H9 (cell line): Measurements from ENCODE around the gene SYT9. TPM values are rescaled to one million over a fixed set of nuclear protein-coding genes. Genes with fewer than 3 reads are reported as not detected.

ENCODE experiments used
- DNase-seq: peaks from one replicate; pipeline ENCODE4 v3.0.0-alpha.2; 2017
- H2AFZ ChIP-seq: one replicate; pipeline ENCODE4 v1.6.1; 2013; ENCODE audit warnings: mild to moderate bottlenecking, low read length, control low read depth, moderate library complexity
- H2AK5ac ChIP-seq: 2 replicates; pipeline ENCODE4 v1.6.1; 2013; ENCODE audit warnings: low read length, control low read depth, mixed read lengths; ENCODE audit not compliant: insufficient read length
- H2BK120ac ChIP-seq: one replicate; pipeline ENCODE4 v1.6.1; 2013; ENCODE audit warnings: low read depth, mild to moderate bottlenecking, low read length, control low read depth, inconsistent platforms; ENCODE audit not compliant: poor library complexity, severe bottlenecking
- H2BK12ac ChIP-seq: 2 replicates; pipeline ENCODE4 v1.6.1; 2013; ENCODE audit warnings: low read length, control low read depth, mixed read lengths, low read depth; ENCODE audit not compliant: insufficient read length
- H2BK15ac ChIP-seq: 2 replicates; pipeline ENCODE4 v1.6.1; 2013; ENCODE audit warnings: low read depth, low read length, control low read depth
- H2BK20ac ChIP-seq: one replicate; pipeline ENCODE4 v1.6.1; 2013; ENCODE audit warnings: low read depth, mild to moderate bottlenecking, low read length, control low read depth, inconsistent platforms; ENCODE audit not compliant: poor library complexity, severe bottlenecking
- H2BK5ac ChIP-seq: 2 replicates; pipeline ENCODE4 v1.6.1; 2013; ENCODE audit warnings: low read length, control low read depth, mixed read lengths; ENCODE audit not compliant: insufficient read length
- H3K14ac ChIP-seq: 2 replicates; pipeline ENCODE4 v1.6.1; 2013; ENCODE audit warnings: low read length, control low read depth; ENCODE audit not compliant: insufficient read depth
- H3K18ac ChIP-seq: 2 replicates; pipeline ENCODE4 v1.6.1; 2013; ENCODE audit warnings: low read depth, mild to moderate bottlenecking, mixed read lengths, low read length, control low read depth; ENCODE audit not compliant: insufficient read length
- H3K23ac ChIP-seq: 2 replicates; pipeline ENCODE4 v1.6.1; 2013; ENCODE audit warnings: low read length, control low read depth, mixed read lengths, low read depth; ENCODE audit not compliant: insufficient read length
- H3K23me2 ChIP-seq: 2 replicates; pipeline ENCODE4 v1.6.1; 2013; ENCODE audit warnings: low read depth, mild to moderate bottlenecking, mixed read lengths, low read length, control low read depth; ENCODE audit not compliant: insufficient read length, poor library complexity, severe bottlenecking
- H3K27ac ChIP-seq: 2 replicates; pipeline ENCODE4 v1.5.1; 2013; ENCODE audit warnings: low read length, control low read depth, mixed read lengths, low read depth; ENCODE audit not compliant: insufficient read length
- H3K27me3 ChIP-seq: 2 replicates; pipeline ENCODE4 v1.6.1; 2013; ENCODE audit warnings: low read length, control low read depth, inconsistent platforms; ENCODE audit not compliant: insufficient read depth
- H3K4ac ChIP-seq: 2 replicates; pipeline ENCODE4 v1.6.1; 2013; ENCODE audit warnings: low read depth, mild to moderate bottlenecking, control low read depth, inconsistent platforms, low read length, moderate library complexity
- H3K4me1 ChIP-seq: 2 replicates; pipeline ENCODE4 v1.6.1; 2013; ENCODE audit warnings: low read length, control low read depth, inconsistent platforms; ENCODE audit not compliant: insufficient read depth
- H3K4me2 ChIP-seq: 2 replicates; pipeline ENCODE4 v1.6.1; 2013; ENCODE audit warnings: low read length, control low read depth, mixed read lengths; ENCODE audit not compliant: insufficient read length, insufficient read depth
- H3K56ac ChIP-seq: 2 replicates; pipeline ENCODE4 v1.6.1; 2013; ENCODE audit warnings: low read depth, mild to moderate bottlenecking, mixed read lengths, low read length, control low read depth; ENCODE audit not compliant: insufficient read length
- H3K79me1 ChIP-seq: 2 replicates; pipeline ENCODE4 v1.6.1; 2013; ENCODE audit warnings: low read depth, mild to moderate bottlenecking, moderate library complexity, low read length, control low read depth, inconsistent platforms; ENCODE audit not compliant: insufficient read depth, poor library complexity, severe bottlenecking
- H3K79me2 ChIP-seq: 2 replicates; pipeline ENCODE4 v1.6.1; 2013; ENCODE audit warnings: low read length, control low read depth, inconsistent platforms; ENCODE audit not compliant: insufficient read depth
- H3K9ac ChIP-seq: 2 replicates; pipeline ENCODE4 v1.6.1; 2013; ENCODE audit warnings: low read length, control low read depth, mixed read lengths; ENCODE audit not compliant: insufficient read length; ENCODE audit errors: extremely low read depth
- H3K9me3 ChIP-seq: one replicate; pipeline ENCODE4 v1.6.1; 2013; ENCODE audit warnings: low read depth, low read length, inconsistent platforms; ENCODE audit not compliant: control insufficient read depth
- H3T11ph ChIP-seq: one replicate; pipeline ENCODE4 v1.6.1; 2013; ENCODE audit warnings: mild to moderate bottlenecking, low read length, control low read depth, inconsistent platforms
- H4K20me1 ChIP-seq: one replicate; pipeline ENCODE4 v1.6.1; 2013; ENCODE audit not compliant: control insufficient read depth, insufficient read length, insufficient read depth
- H4K5ac ChIP-seq: 2 replicates; pipeline ENCODE4 v1.6.1; 2013; ENCODE audit warnings: low read depth, mild to moderate bottlenecking, mixed read lengths, low read length, control low read depth; ENCODE audit not compliant: insufficient read length
- H4K8ac ChIP-seq: replicated peaks from 2 replicates; pipeline ENCODE4 v1.6.1; 2013; ENCODE audit warnings: low read length, control low read depth, mixed read lengths, low read depth; ENCODE audit not compliant: insufficient read length
- H4K91ac ChIP-seq: 2 replicates; pipeline ENCODE4 v1.6.1; 2013; ENCODE audit warnings: low read depth, mild to moderate bottlenecking, moderate library complexity, mixed read lengths, low read length, control low read depth; ENCODE audit not compliant: insufficient read length
- H3K27ac Mint-ChIP-seq, 3 experiments: 2 replicates in 2 of 3; 3 replicates in 1 of 3; pipeline ENCODE4 v1.8.0; 2020 to 2021; ENCODE audit warnings: mixed read lengths in 3 of 3, mild to moderate bottlenecking in 1 of 3, moderate library complexity in 1 of 3
- H3K27me3 Mint-ChIP-seq: 2 replicates; pipeline ENCODE4 v1.8.0; 2021; ENCODE audit warnings: low read depth, mild to moderate bottlenecking, moderate library complexity, mixed read lengths
- H3K36me3 Mint-ChIP-seq, 3 experiments: 2 replicates in 2 of 3; 3 replicates in 1 of 3; pipeline ENCODE4 v1.8.0; 2020 to 2021; ENCODE audit warnings: low read depth in 3 of 3, mixed read lengths in 3 of 3; ENCODE audit not compliant: insufficient read depth in 1 of 3
- H3K4me1 Mint-ChIP-seq, 2 experiments: 2 replicates each; pipeline ENCODE4 v1.8.0; 2020; ENCODE audit warnings: mixed read lengths in 2 of 2
- H3K4me3 Mint-ChIP-seq, 2 experiments: 2 replicates in 1 of 2; 3 replicates in 1 of 2; pipeline ENCODE4 v1.8.0; 2020 to 2021; ENCODE audit warnings: mild to moderate bottlenecking in 2 of 2, mixed read lengths in 2 of 2, moderate library complexity in 1 of 2
- H3K9me3 Mint-ChIP-seq, 2 experiments: 2 replicates in 1 of 2; 3 replicates in 1 of 2; pipeline ENCODE4 v1.8.0; 2020; ENCODE audit warnings: mild to moderate bottlenecking in 2 of 2, mixed read lengths in 2 of 2, moderate library complexity in 1 of 2
- whole genome bisulfite sequencing: extraction: QIAGEN DNeasy Blood & Tissue Kit; methylation state at CpG from one replicate; pipeline ENCODE4 v1.1.7; 2013; ENCODE audit warnings: missing lambda C conversion rate, low lambda C conversion rate, mixed read lengths; ENCODE audit not compliant: insufficient read length; ENCODE audit errors: extremely low coverage; 5-methylcytosine and 5-hydroxymethylcytosine counted together
- total RNA-seq: library from RNA; stranded (reverse); gene quantifications from 2 replicates; pipeline ENCODE4 v1.2.1, GENCODE V29; 2021
- TF ChIP-seq, protein P1 (sequence below): fragments of 200-600 bp; sonication (generic); conservative IDR thresholded peaks from 3 replicates; pipeline ENCODE4 v1.8.0; 2021; ENCODE audit warnings: antibody characterized with exemption, mild to moderate bottlenecking

Gene SYT9
- total RNA-seq, 1 experiment from 2014 or later: 0.63 TPM

GRCh38 chr11:7364660-7365059 lies 113.0 kb downstream of the SYT9 start:
- Histone ChIP-seq H3K27ac (no peak overlapping the region), H4K8ac (no peak overlapping the region), H2AFZ (no peak overlapping the region), H4K5ac (no peak overlapping the region), H3K4ac (no peak overlapping the region), H3K9me3 (no peaks in the 10 kb centered on the region), H4K20me1 (no peaks in the 10 kb centered on the region), H4K91ac (no peak overlapping the region), H2BK20ac (no peak overlapping the region), H2BK15ac (no peak overlapping the region), H3T11ph (no peak overlapping the region), H3K4me2 (no peak overlapping the region), H3K18ac (no peak overlapping the region), H3K23me2 (no peaks in the 10 kb centered on the region), H3K27me3 (no peaks in the 10 kb centered on the region), H3K79me2 (no peaks in the 10 kb centered on the region), H3K79me1 (no peaks in the 10 kb centered on the region), H2BK12ac (no peak overlapping the region), H3K9ac (no peak overlapping the region), H3K14ac (no peak overlapping the region), H3K23ac (no peak overlapping the region), H2AK5ac (no peak overlapping the region), H3K4me1 (no peaks in the 10 kb centered on the region), H3K56ac (no peak overlapping the region), H2BK5ac (no peak overlapping the region), H2BK120ac (no peak overlapping the region)
- H3K9me3 Mint-ChIP-seq: 0 out of 5 replicates have a peak, but pooled peaks cover 0 to 3% of the 10 kb centered on the region in 2 experiments
- no peaks in the 10 kb centered on the region for H3K36me3 Mint-ChIP-seq
- no peak overlapping the region for H3K27ac Mint-ChIP-seq
- no peaks in the 10 kb centered on the region for H3K4me1 Mint-ChIP-seq
- no peaks in the 10 kb centered on the region for H3K27me3 Mint-ChIP-seq
- H3K4me3 Mint-ChIP-seq: no peak overlapping the region
- DNase-seq: no peak
- WGBS: no CpG with 5 or more reads among the region's 1 CpG
- TF ChIP-seq, protein P1, sequence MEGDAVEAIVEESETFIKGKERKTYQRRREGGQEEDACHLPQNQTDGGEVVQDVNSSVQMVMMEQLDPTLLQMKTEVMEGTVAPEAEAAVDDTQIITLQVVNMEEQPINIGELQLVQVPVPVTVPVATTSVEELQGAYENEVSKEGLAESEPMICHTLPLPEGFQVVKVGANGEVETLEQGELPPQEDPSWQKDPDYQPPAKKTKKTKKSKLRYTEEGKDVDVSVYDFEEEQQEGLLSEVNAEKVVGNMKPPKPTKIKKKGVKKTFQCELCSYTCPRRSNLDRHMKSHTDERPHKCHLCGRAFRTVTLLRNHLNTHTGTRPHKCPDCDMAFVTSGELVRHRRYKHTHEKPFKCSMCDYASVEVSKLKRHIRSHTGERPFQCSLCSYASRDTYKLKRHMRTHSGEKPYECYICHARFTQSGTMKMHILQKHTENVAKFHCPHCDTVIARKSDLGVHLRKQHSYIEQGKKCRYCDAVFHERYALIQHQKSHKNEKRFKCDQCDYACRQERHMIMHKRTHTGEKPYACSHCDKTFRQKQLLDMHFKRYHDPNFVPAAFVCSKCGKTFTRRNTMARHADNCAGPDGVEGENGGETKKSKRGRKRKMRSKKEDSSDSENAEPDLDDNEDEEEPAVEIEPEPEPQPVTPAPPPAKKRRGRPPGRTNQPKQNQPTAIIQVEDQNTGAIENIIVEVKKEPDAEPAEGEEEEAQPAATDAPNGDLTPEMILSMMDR: no peak
